ENCODE data around the gene RNF186.

GRCh38 chr1:19831441-19831840 lies 16.4 kb upstream of the RNF186 start:
- TF ChIP-seq REST (IDR thresholded peaks at IDR 0.05) (no peak), CTCF (IDR thresholded peaks at IDR 0.05; ENCODE audit: low read depth, low read length, missing input control) (no peak), ATF3 (IDR thresholded peaks at IDR 0.05) (no peak), ZBTB33 (IDR thresholded peaks at IDR 0.05) (no peak), TAF1 (conservative IDR thresholded peaks at IDR 0.05) (no peak), EGR1 (IDR thresholded peaks at IDR 0.05; ENCODE audit: low read depth in 2 of 2) (no peak), YY1 (IDR thresholded peaks at IDR 0.05) (no peak), RAD21 (IDR thresholded peaks at IDR 0.05) (no peak), RXRA (IDR thresholded peaks at IDR 0.05) (no peak), SP1 (IDR thresholded peaks at IDR 0.05) (no peak), JUND (IDR thresholded peaks at IDR 0.05) (no peak), MAX (IDR thresholded peaks at IDR 0.05) (no peak), GABPA (IDR thresholded peaks at IDR 0.05 in 1 of 2, conservative IDR thresholded peaks at IDR 0.05 in 1 of 2) (no peak), HNF4G (IDR thresholded peaks at IDR 0.05) (no peak)
